CD4-positive, alpha-beta T cell (primary cell): ENCODE measurements around the gene STAT3. TPM values are rescaled to one million over a fixed set of nuclear protein-coding genes. Genes with fewer than 3 reads are reported as not detected.

Source experiments
- ATAC-seq: fragments of 200-7000 bp; cut with Tn5 transposase; one replicate; pipeline ENCODE4 v1.10.0; 2022; ENCODE audit warnings: mild to moderate bottlenecking; ENCODE audit not compliant: poor library complexity
- CTCF ChIA-PET: fragments of 350-600 bp; sonication (Branson Sonifier 250); formaldehyde crosslinking; loops from one replicate; lab custom pipeline; 2021; ENCODE audit warnings: antibody characterized with exemption, inconsistent platforms; lab: Charles Lee
- POLR2A ChIA-PET: fragments of 350-600 bp; sonication (Branson Sonifier 250); formaldehyde crosslinking; loops from one replicate; lab custom pipeline; 2021; ENCODE audit warnings: antibody characterized with exemption, inconsistent platforms; lab: Charles Lee
- DNase-seq, 14 experiments: peaks; one replicate each; pipeline ENCODE4 v3.0.0-alpha.2; 2013 to 2020; ENCODE audit warnings: mixed read lengths in 2 of 14
- H3K27ac ChIP-seq, 2 donors: one replicate each; pipeline versions ENCODE4 v1.5.1 to v1.7.0; 2013; ENCODE audit warnings: low read length in 2 of 2, low read depth in 1 of 2, mild to moderate bottlenecking in 1 of 2
- H3K27me3 ChIP-seq, 2 experiments: 1 replicate in 1 of 2; 2 replicates in 1 of 2; pipeline versions ENCODE4 v1.6.1 to v1.7.0; 2013; ENCODE audit warnings: low read length in 2 of 2, control low read depth in 1 of 2, mild to moderate bottlenecking in 1 of 2, moderate library complexity in 1 of 2; ENCODE audit not compliant: insufficient read depth in 2 of 2, control insufficient read depth in 1 of 2
- H3K36me3 ChIP-seq: one replicate; pipeline ENCODE4 v1.6.1; 2013; ENCODE audit warnings: low read length, control low read depth; ENCODE audit not compliant: insufficient read depth
- H3K4me1 ChIP-seq: one replicate; pipeline ENCODE4 v1.6.1; 2013; ENCODE audit warnings: low read length, control low read depth; ENCODE audit not compliant: insufficient read depth
- H3K4me3 ChIP-seq: one replicate; pipeline ENCODE4 v1.5.1; 2013; ENCODE audit warnings: mild to moderate bottlenecking, low read length, moderate library complexity
- H3K9me3 ChIP-seq, 2 experiments: 1 replicate in 1 of 2; 2 replicates in 1 of 2; pipeline versions ENCODE4 v1.6.1 to v1.7.0; 2013; ENCODE audit warnings: low read length in 2 of 2, mild to moderate bottlenecking in 2 of 2, control low read depth in 1 of 2, moderate library complexity in 1 of 2; ENCODE audit not compliant: control insufficient read depth in 1 of 2, insufficient read depth in 1 of 2
- H3K27ac Mint-ChIP-seq: one replicate; pipeline ENCODE4 v1.8.0; 2020; ENCODE audit warnings: mixed read lengths
- H3K27me3 Mint-ChIP-seq: one replicate; pipeline ENCODE4 v1.8.0; 2021; ENCODE audit warnings: mixed read lengths
- H3K36me3 Mint-ChIP-seq: one replicate; pipeline ENCODE4 v1.8.0; 2021; ENCODE audit warnings: low read depth, mixed read lengths
- H3K4me1 Mint-ChIP-seq: one replicate; pipeline ENCODE4 v1.8.0; 2021; ENCODE audit warnings: low read depth, mixed read lengths
- H3K4me3 Mint-ChIP-seq: one replicate; pipeline ENCODE4 v1.8.0; 2020; ENCODE audit warnings: mild to moderate bottlenecking, mixed read lengths
- H3K9me3 Mint-ChIP-seq: one replicate; pipeline ENCODE4 v1.8.0; 2020; ENCODE audit warnings: mixed read lengths
- CTCF ChIP-seq: fragments of 200-600 bp; IDR thresholded peaks from one replicate; pipeline ENCODE4 v1.8.0; 2022; ENCODE audit warnings: antibody characterized with exemption, mild to moderate bottlenecking
- intact Hi-C, 2 experiments: fragments of 100-400 bp; cut with DNase I in 1 of 2; cut with micrococcal nuclease in 1 of 2; formaldehyde crosslinking; loops; one replicate each; pipeline versions ENCODE4 v1.15.1 to v1.9.0; 2023 to 2025; cut with DNase I, micrococcal nuclease
- total RNA-seq, 174 experiments: library from RNA in 2 of 174; stranded (reverse) in 2 of 174; gene quantifications; one replicate each; pipeline ENCODE4 v1.2.3 and lab custom pipeline; 2021 to 2026

The STAT3 gene
- total RNA-seq, 2 experiments from 2014 or later, result 315 to 319 TPM

- DNase-seq, result no peak
- H3K9me3 Mint-ChIP-seq, result no peaks in the 10 kb centered on the region
- H3K27me3 Mint-ChIP-seq, result peaks cover 33% of the 10 kb centered on the region
- ChIA-PET POLR2A (interaction anchor here (0.6 to 2.5 kb wide), 5 partner anchors 16 to 112 kb away, joined by 3 to 12 read pairs (median 5); partner anchors contain the start of genes NAGLU and STAT3), CTCF (interaction anchor here (1.8 to 2.4 kb wide), 2 partner anchors 94 to 101 kb away, joined by 4 read pairs; no protein-coding TSS in a partner anchor)
- Histone ChIP-seq H3K36me3 (no peaks in the 10 kb centered on the region), H3K9me3 (peaks cover 0 to 16% of the 10 kb centered on the region in 2 experiments), H3K27me3 (peaks cover 21 to 28% of the 10 kb centered on the region in 2 experiments), H3K27ac (no peak overlapping the region), H3K4me3 (no peak overlapping the region), H3K4me1 (peaks cover 27% of the 10 kb centered on the region)
- no peak overlapping the region for H3K4me3 Mint-ChIP-seq
- H3K27ac Mint-ChIP-seq, result no peak overlapping the region
- intact Hi-C loops, result loop anchor here in 1 of 2 experiments (5.0 kb wide), 1 partner anchor 39 kb away; no protein-coding TSS in a partner anchor
- peaks cover 16% of the 10 kb centered on the region for H3K4me1 Mint-ChIP-seq
- ATAC-seq, result no peak
- TF ChIP-seq CTCF, result no peak
- no peaks in the 10 kb centered on the region for H3K36me3 Mint-ChIP-seq
These were observed 35.5 kb upstream of the STAT3 start for GRCh38 chr17:42423766-42424165.

- Mint-ChIP-seq H3K27ac (no peak within 1 kb of the TSS), H3K36me3 (no peaks in the 10 kb centered on the region), H3K9me3 (no peaks in the 10 kb centered on the region), H3K4me3 (peak within 1 kb of the TSS; percentile 88), H3K4me1 (peaks cover 16% of the 10 kb centered on the region), H3K27me3 (peaks cover 27% of the 10 kb centered on the region)
- ChIA-PET POLR2A (interaction anchor here (0.6 to 2.5 kb wide), 12 partner anchors 16 to 205 kb away, joined by 3 to 12 read pairs (median 4); partner anchors contain the start of genes NAGLU, RETREG3, STAT3 and TUBG1), CTCF (interaction anchor here (0.8 to 2.4 kb wide), 3 partner anchors 94 to 111 kb away, joined by 3 to 4 read pairs (median 4); no protein-coding TSS in a partner anchor)
- ATAC-seq, result peak; percentile 35
- H3K36me3 ChIP-seq, result no peaks in the 10 kb centered on the region
- H3K27me3 ChIP-seq, result peaks cover 21 to 28% of the 10 kb centered on the region in 2 experiments
- peak within 1 kb of the TSS; percentile 50 for H3K4me3 ChIP-seq
- peak in 1 of 14 experiments; percentile 19 for DNase-seq
- intact Hi-C loops, result loop anchor here in 1 of 2 experiments (5.0 kb wide), 1 partner anchor 39 kb away; no protein-coding TSS in a partner anchor
- TF ChIP-seq CTCF, result no peak
- no peak within 1 kb of the TSS for H3K27ac ChIP-seq
- H3K9me3 ChIP-seq, result peaks cover 0 to 16% of the 10 kb centered on the region in 2 experiments
- peaks cover 24% of the 10 kb centered on the region for H3K4me1 ChIP-seq
These were observed 34.9 kb upstream of the STAT3 start, which contains the start of gene CAVIN1 for GRCh38 chr17:42422958-42423712. TSS of gene CAVIN1 (minus strand) at chr17:42423256. CDS start at chr17:42423097, 159 bp downstream.

GRCh38 chr17:42422412-42422957, 34.2 kb upstream of the STAT3 start:
- Mint-ChIP-seq H3K4me1 (peaks cover 16% of the 10 kb centered on the region), H3K4me3 (peak overlapping the region; percentile 88), H3K9me3 (no peaks in the 10 kb centered on the region), H3K27me3 (peaks cover 22% of the 10 kb centered on the region), H3K36me3 (no peaks in the 10 kb centered on the region), H3K27ac (no peak overlapping the region)
- H3K36me3 ChIP-seq, result no peaks in the 10 kb centered on the region
- DNase-seq (peak in 7 of 14 experiments; percentile 16 to 46 (median 34)), ATAC-seq (peak; percentile 65)
- peaks cover 0 to 16% of the 10 kb centered on the region in 2 experiments for H3K9me3 ChIP-seq
- H3K4me3 ChIP-seq, result peak overlapping the region; percentile 50
- ChIA-PET CTCF (interaction anchor here (0.8 to 2.4 kb wide), 3 partner anchors 95 to 110 kb away, joined by 3 to 4 read pairs (median 4); no protein-coding TSS in a partner anchor), POLR2A (interaction anchor here (0.6 to 2.5 kb wide), 10 partner anchors 15 to 206 kb away, joined by 3 to 12 read pairs (median 4); partner anchors contain the start of genes RETREG3, STAT3 and TUBG1)
- peaks cover 21 to 28% of the 10 kb centered on the region in 2 experiments for H3K27me3 ChIP-seq
- no peak for TF ChIP-seq CTCF
- intact Hi-C loops, result loop anchor here in 1 of 2 experiments (5.0 kb wide), 1 partner anchor 40 kb away; no protein-coding TSS in a partner anchor
- H3K4me1 ChIP-seq, result peaks cover 24% of the 10 kb centered on the region
- no peak overlapping the region for H3K27ac ChIP-seq
